GM23338 (cell line): ENCODE measurements around the gene NEU2. TPM values are rescaled to one million over a fixed set of nuclear protein-coding genes. Genes with fewer than 3 reads are reported as not detected.

Source experiments
- ATAC-seq: fragments of 200-7000 bp; cut with Tn5 transposase; 3 replicates; pipeline ENCODE4 v1.9.1; 2020
- DNase-seq: peaks from one replicate; pipeline ENCODE4 v3.0.0-alpha.2; 2015; ENCODE audit warnings: low spot score
- H2AFZ ChIP-seq: fragments of 200-600 bp; sonication (generic); 2 replicates; pipeline ENCODE4 v1.8.0; 2016; ENCODE audit warnings: antibody characterized with exemption, mild to moderate bottlenecking, moderate library complexity
- H3F3A ChIP-seq: fragments of 200-600 bp; sonication (generic); replicated peaks from 2 replicates; pipeline ENCODE4 v1.8.0; 2017; ENCODE audit warnings: antibody characterized with exemption, mixed run types, low read depth
- H3K27ac ChIP-seq: fragments of 200-600 bp; sonication (generic); 2 replicates; pipeline ENCODE4 v1.6.1; 2016; ENCODE audit warnings: low read depth
- H3K27me3 ChIP-seq: fragments of 200-600 bp; sonication (generic); 2 replicates; pipeline ENCODE4 v1.8.0; 2016; ENCODE audit warnings: mild to moderate bottlenecking, mixed run types, moderate library complexity; ENCODE audit not compliant: insufficient read depth
- H3K36me3 ChIP-seq: fragments of 200-600 bp; sonication (generic); 2 replicates; pipeline ENCODE4 v1.8.0; 2016; ENCODE audit warnings: mild to moderate bottlenecking; ENCODE audit not compliant: insufficient read depth
- H3K4me1 ChIP-seq: fragments of 200-600 bp; sonication (generic); 2 replicates; pipeline ENCODE4 v1.8.0; 2016; ENCODE audit warnings: mild to moderate bottlenecking, moderate library complexity; ENCODE audit not compliant: insufficient read depth
- H3K4me2 ChIP-seq: fragments of 200-600 bp; sonication (generic); 2 replicates; pipeline ENCODE4 v1.7.1; 2017; ENCODE audit warnings: mixed run types
- H3K4me3 ChIP-seq: fragments of 200-600 bp; sonication (generic); 2 replicates; pipeline ENCODE4 v1.6.1; 2016; ENCODE audit warnings: mixed run types
- H3K79me2 ChIP-seq: fragments of 200-600 bp; sonication (generic); replicated peaks from 2 replicates; pipeline ENCODE4 v1.8.0; 2017; ENCODE audit warnings: mild to moderate bottlenecking; ENCODE audit not compliant: insufficient read depth
- H3K9me2 ChIP-seq: fragments of 200-600 bp; sonication (generic); 2 replicates; pipeline ENCODE4 v1.8.0; 2017; ENCODE audit not compliant: insufficient read depth
- H4K20me1 ChIP-seq: fragments of 200-600 bp; sonication (generic); replicated peaks from 2 replicates; pipeline ENCODE4 v1.8.0; 2017; ENCODE audit warnings: mild to moderate bottlenecking; ENCODE audit not compliant: insufficient read depth
- H3K27ac Mint-ChIP-seq: 2 replicates; pipeline ENCODE4 v1.8.0; 2020; ENCODE audit warnings: inconsistent platforms, mild to moderate bottlenecking, moderate library complexity, mixed read lengths
- H3K27me3 Mint-ChIP-seq: 3 replicates; pipeline ENCODE4 v1.8.0; 2022; ENCODE audit warnings: low read depth, mild to moderate bottlenecking, moderate library complexity, mixed read lengths, inconsistent platforms; ENCODE audit not compliant: insufficient read depth, poor library complexity
- H3K36me3 Mint-ChIP-seq: 3 replicates; pipeline ENCODE4 v1.8.0; 2021; ENCODE audit warnings: low read depth, mild to moderate bottlenecking, inconsistent platforms, moderate library complexity, mixed read lengths
- H3K4me1 Mint-ChIP-seq: 3 replicates; pipeline ENCODE4 v1.8.0; 2020; ENCODE audit warnings: mild to moderate bottlenecking, inconsistent platforms, mixed read lengths
- H3K4me3 Mint-ChIP-seq: 3 replicates; pipeline ENCODE4 v1.8.0; 2021; ENCODE audit warnings: moderate library complexity, mild to moderate bottlenecking, inconsistent platforms, mixed read lengths
- H3K9me3 Mint-ChIP-seq: 3 replicates; pipeline ENCODE4 v1.8.0; 2020; ENCODE audit warnings: moderate library complexity, mild to moderate bottlenecking, inconsistent platforms, mixed read lengths
- CREB1 ChIP-seq: fragments of 250-450 bp; sonication (Bioruptor Pico); IDR thresholded peaks from 2 replicates; pipeline ENCODE4 v1.5.0; 2020; ENCODE audit warnings: low read depth, mild to moderate bottlenecking, moderate library complexity
- EZH2 ChIP-seq: fragments of 200-600 bp; sonication (generic); IDR thresholded peaks from one replicate; pipeline ENCODE4 v1.8.0; 2017; ENCODE audit warnings: antibody characterized with exemption, mild to moderate bottlenecking, low read depth; ENCODE audit not compliant: unreplicated experiment
- EZH2phosphoT487 ChIP-seq: fragments of 200-600 bp; sonication (generic); IDR thresholded peaks from one replicate; pipeline ENCODE4 v1.8.1; 2018; ENCODE audit warnings: antibody characterized with exemption; ENCODE audit not compliant: unreplicated experiment
- JUNB ChIP-seq: IDR thresholded peaks from one replicate; pipeline ENCODE4 v1.6.1; 2016; ENCODE audit warnings: antibody characterized with exemption; ENCODE audit not compliant: unreplicated experiment
- NANOG ChIP-seq: IDR thresholded peaks from 2 replicates; pipeline ENCODE4 v1.6.1; 2016; ENCODE audit warnings: antibody characterized with exemption, borderline replicate concordance
- POLR2AphosphoS5 ChIP-seq: IDR thresholded peaks from 2 replicates; pipeline ENCODE4 v1.6.1; 2016; ENCODE audit warnings: antibody characterized with exemption, low read depth
- STAT1 ChIP-seq: IDR thresholded peaks from one replicate; pipeline ENCODE4 v1.6.1; 2016; ENCODE audit warnings: antibody characterized with exemption; ENCODE audit not compliant: unreplicated experiment
- ZNF114 ChIP-seq: fragments of 250-450 bp; sonication (Bioruptor Pico); IDR thresholded peaks from 2 replicates; pipeline ENCODE4 v1.5.0; 2020; ENCODE audit warnings: mild to moderate bottlenecking, moderate library complexity
- ZNF331 ChIP-seq: fragments of 250-450 bp; sonication (Bioruptor Pico); IDR thresholded peaks from 2 replicates; pipeline ENCODE4 v1.5.0; 2020; ENCODE audit warnings: low read depth, mild to moderate bottlenecking, moderate library complexity
- polyA plus RNA-seq: library from polyadenylated mRNA; unstranded; fragments of >200 nt; fragmentation: Nextera tagmentation; extraction: Ambion mirVana; gene quantifications from 2 replicates; pipeline ENCODE4 v1.2.1, GENCODE V29; 2016
- total RNA-seq: library from RNA; depleted of rRNA; stranded (reverse); fragments of >200 nt; shearing (Covaris generic); gene quantifications from 2 replicates; pipeline ENCODE4 v1.2.3, GENCODE V29; 2014
- TF ChIP-seq, protein P1 (sequence below): IDR thresholded peaks from one replicate; pipeline ENCODE4 v1.6.1; 2018; ENCODE audit warnings: antibody characterized with exemption; ENCODE audit not compliant: unreplicated experiment
- TF ChIP-seq, protein P2 (sequence below): IDR thresholded peaks from 2 replicates; pipeline ENCODE4 v1.6.1; 2016; ENCODE audit warnings: antibody characterized with exemption
- TF ChIP-seq, protein P3 (sequence below), 2 experiments: fragments of 200-600 bp in 1 of 2; sonication (generic) in 1 of 2; conservative IDR thresholded peaks; 2 replicates each; pipeline versions ENCODE4 v1.5.1 to v1.6.1; 2016 to 2017; ENCODE audit warnings: antibody characterized with exemption in 2 of 2, low read depth in 2 of 2, mild to moderate bottlenecking in 2 of 2, moderate library complexity in 1 of 2
- TF ChIP-seq, protein P4 (sequence below): fragments of 250-450 bp; sonication (Bioruptor Pico); IDR thresholded peaks from 2 replicates; pipeline ENCODE4 v1.5.0; 2020; ENCODE audit warnings: mild to moderate bottlenecking, moderate library complexity

NEU2 gene
- total and polyA plus RNA-seq, 2 experiments from 2014 or later: not detected

DNA sequence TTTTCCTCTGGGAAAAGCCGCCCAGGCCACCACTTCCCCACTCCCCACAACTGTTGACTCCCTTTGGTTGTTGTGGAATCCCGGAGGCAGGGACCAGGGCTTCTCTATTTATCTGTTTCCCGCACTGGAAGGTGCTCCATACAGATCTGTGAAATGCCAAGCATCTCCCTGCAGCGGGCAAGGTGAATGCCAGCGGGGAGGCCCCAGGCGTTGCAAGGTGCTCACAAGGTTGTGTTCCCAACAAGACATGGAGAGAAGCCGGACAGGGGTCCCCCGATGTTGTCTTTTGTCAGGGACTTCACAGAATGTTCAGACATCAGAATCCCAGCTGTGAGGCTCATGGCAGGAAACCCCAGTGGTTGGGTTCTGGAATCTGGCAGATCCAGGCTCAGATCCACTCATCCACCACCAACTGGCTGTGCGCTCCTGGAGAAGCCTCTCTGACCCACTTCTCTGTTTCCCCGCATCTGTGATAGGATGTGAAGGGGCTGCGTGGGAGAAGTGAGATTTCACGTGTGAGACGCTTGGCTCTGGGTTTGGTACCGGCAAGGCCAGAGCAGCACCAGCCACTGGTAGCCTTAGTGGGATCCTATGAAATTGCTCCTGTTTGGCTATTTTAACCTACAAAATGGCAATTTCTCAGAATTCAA, 8.6 kb upstream of the NEU2 start:
- TF ChIP-seq POLR2AphosphoS5: no peak
- no peak for TF ChIP-seq ZNF331 (CRISPR knock-in tag)
- TF ChIP-seq, protein P1, sequence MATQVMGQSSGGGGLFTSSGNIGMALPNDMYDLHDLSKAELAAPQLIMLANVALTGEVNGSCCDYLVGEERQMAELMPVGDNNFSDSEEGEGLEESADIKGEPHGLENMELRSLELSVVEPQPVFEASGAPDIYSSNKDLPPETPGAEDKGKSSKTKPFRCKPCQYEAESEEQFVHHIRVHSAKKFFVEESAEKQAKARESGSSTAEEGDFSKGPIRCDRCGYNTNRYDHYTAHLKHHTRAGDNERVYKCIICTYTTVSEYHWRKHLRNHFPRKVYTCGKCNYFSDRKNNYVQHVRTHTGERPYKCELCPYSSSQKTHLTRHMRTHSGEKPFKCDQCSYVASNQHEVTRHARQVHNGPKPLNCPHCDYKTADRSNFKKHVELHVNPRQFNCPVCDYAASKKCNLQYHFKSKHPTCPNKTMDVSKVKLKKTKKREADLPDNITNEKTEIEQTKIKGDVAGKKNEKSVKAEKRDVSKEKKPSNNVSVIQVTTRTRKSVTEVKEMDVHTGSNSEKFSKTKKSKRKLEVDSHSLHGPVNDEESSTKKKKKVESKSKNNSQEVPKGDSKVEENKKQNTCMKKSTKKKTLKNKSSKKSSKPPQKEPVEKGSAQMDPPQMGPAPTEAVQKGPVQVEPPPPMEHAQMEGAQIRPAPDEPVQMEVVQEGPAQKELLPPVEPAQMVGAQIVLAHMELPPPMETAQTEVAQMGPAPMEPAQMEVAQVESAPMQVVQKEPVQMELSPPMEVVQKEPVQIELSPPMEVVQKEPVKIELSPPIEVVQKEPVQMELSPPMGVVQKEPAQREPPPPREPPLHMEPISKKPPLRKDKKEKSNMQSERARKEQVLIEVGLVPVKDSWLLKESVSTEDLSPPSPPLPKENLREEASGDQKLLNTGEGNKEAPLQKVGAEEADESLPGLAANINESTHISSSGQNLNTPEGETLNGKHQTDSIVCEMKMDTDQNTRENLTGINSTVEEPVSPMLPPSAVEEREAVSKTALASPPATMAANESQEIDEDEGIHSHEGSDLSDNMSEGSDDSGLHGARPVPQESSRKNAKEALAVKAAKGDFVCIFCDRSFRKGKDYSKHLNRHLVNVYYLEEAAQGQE: no peak
- TF ChIP-seq JUNB: no peak
- no peak for TF ChIP-seq STAT1
- no peak for TF ChIP-seq EZH2
- TF ChIP-seq, protein P2, sequence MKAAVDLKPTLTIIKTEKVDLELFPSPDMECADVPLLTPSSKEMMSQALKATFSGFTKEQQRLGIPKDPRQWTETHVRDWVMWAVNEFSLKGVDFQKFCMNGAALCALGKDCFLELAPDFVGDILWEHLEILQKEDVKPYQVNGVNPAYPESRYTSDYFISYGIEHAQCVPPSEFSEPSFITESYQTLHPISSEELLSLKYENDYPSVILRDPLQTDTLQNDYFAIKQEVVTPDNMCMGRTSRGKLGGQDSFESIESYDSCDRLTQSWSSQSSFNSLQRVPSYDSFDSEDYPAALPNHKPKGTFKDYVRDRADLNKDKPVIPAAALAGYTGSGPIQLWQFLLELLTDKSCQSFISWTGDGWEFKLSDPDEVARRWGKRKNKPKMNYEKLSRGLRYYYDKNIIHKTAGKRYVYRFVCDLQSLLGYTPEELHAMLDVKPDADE: no peak
- no peak for TF ChIP-seq ZNF114
- no peak for TF ChIP-seq CREB1 (CRISPR knock-in tag)
- TF ChIP-seq NANOG: no peak
- TF ChIP-seq EZH2phosphoT487: no peak
- TF ChIP-seq, protein P3, sequence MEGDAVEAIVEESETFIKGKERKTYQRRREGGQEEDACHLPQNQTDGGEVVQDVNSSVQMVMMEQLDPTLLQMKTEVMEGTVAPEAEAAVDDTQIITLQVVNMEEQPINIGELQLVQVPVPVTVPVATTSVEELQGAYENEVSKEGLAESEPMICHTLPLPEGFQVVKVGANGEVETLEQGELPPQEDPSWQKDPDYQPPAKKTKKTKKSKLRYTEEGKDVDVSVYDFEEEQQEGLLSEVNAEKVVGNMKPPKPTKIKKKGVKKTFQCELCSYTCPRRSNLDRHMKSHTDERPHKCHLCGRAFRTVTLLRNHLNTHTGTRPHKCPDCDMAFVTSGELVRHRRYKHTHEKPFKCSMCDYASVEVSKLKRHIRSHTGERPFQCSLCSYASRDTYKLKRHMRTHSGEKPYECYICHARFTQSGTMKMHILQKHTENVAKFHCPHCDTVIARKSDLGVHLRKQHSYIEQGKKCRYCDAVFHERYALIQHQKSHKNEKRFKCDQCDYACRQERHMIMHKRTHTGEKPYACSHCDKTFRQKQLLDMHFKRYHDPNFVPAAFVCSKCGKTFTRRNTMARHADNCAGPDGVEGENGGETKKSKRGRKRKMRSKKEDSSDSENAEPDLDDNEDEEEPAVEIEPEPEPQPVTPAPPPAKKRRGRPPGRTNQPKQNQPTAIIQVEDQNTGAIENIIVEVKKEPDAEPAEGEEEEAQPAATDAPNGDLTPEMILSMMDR (conservative IDR thresholded peaks at IDR 0.05; ENCODE audit: low read depth in 2 of 2): no peak
- TF ChIP-seq, protein P4, sequence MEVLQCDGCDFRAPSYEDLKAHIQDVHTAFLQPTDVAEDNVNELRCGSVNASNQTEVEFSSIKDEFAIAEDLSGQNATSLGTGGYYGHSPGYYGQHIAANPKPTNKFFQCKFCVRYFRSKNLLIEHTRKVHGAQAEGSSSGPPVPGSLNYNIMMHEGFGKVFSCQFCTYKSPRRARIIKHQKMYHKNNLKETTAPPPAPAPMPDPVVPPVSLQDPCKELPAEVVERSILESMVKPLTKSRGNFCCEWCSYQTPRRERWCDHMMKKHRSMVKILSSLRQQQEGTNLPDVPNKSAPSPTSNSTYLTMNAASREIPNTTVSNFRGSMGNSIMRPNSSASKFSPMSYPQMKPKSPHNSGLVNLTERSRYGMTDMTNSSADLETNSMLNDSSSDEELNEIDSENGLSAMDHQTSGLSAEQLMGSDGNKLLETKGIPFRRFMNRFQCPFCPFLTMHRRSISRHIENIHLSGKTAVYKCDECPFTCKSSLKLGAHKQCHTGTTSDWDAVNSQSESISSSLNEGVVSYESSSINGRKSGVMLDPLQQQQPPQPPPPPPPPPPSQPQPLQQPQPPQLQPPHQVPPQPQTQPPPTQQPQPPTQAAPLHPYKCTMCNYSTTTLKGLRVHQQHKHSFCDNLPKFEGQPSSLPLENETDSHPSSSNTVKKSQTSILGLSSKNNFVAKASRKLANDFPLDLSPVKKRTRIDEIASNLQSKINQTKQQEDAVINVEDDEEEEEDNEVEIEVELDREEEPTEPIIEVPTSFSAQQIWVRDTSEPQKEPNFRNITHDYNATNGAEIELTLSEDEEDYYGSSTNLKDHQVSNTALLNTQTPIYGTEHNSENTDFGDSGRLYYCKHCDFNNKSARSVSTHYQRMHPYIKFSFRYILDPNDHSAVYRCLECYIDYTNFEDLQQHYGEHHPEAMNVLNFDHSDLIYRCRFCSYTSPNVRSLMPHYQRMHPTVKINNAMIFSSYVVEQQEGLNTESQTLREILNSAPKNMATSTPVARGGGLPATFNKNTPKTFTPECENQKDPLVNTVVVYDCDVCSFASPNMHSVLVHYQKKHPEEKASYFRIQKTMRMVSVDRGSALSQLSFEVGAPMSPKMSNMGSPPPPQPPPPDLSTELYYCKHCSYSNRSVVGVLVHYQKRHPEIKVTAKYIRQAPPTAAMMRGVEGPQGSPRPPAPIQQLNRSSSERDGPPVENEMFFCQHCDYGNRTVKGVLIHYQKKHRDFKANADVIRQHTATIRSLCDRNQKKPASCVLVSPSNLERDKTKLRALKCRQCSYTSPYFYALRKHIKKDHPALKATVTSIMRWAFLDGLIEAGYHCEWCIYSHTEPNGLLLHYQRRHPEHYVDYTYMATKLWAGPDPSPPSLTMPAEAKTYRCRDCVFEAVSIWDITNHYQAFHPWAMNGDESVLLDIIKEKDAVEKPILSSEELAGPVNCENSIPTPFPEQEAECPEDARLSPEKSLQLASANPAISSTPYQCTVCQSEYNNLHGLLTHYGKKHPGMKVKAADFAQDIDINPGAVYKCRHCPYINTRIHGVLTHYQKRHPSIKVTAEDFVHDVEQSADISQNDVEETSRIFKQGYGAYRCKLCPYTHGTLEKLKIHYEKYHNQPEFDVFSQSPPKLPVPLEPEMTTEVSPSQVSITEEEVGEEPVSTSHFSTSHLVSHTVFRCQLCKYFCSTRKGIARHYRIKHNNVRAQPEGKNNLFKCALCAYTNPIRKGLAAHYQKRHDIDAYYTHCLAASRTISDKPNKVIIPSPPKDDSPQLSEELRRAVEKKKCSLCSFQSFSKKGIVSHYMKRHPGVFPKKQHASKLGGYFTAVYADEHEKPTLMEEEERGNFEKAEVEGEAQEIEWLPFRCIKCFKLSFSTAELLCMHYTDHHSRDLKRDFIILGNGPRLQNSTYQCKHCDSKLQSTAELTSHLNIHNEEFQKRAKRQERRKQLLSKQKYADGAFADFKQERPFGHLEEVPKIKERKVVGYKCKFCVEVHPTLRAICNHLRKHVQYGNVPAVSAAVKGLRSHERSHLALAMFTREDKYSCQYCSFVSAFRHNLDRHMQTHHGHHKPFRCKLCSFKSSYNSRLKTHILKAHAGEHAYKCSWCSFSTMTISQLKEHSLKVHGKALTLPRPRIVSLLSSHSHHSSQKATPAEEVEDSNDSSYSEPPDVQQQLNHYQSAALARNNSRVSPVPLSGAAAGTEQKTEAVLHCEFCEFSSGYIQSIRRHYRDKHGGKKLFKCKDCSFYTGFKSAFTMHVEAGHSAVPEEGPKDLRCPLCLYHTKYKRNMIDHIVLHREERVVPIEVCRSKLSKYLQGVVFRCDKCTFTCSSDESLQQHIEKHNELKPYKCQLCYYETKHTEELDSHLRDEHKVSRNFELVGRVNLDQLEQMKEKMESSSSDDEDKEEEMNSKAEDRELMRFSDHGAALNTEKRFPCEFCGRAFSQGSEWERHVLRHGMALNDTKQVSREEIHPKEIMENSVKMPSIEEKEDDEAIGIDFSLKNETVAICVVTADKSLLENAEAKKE: no peak
- H3F3A ChIP-seq: no peaks in the 10 kb centered on the region
- no peaks in the 10 kb centered on the region for H3K9me2 ChIP-seq
- H3K36me3 Mint-ChIP-seq: no peaks in the 10 kb centered on the region
- H3K4me3 Mint-ChIP-seq: no peak overlapping the region
- H3K4me1 ChIP-seq: no peaks in the 10 kb centered on the region
- peaks cover 5% of the 10 kb centered on the region for H3K4me1 Mint-ChIP-seq
- H3K4me2 ChIP-seq: no peak overlapping the region
- no peaks in the 10 kb centered on the region for H3K27me3 ChIP-seq
- peaks cover 4% of the 10 kb centered on the region for H3K27me3 Mint-ChIP-seq
- H3K27ac ChIP-seq: no peak overlapping the region
- no peak overlapping the region; the same call in 1 of the 2 replicates for H2AFZ ChIP-seq
- H3K27ac Mint-ChIP-seq: no peak overlapping the region
- H4K20me1 ChIP-seq: no peaks in the 10 kb centered on the region
- DNase-seq: no peak
- no peaks in the 10 kb centered on the region for H3K79me2 ChIP-seq
- no peak overlapping the region for H3K4me3 ChIP-seq
- H3K9me3 Mint-ChIP-seq: no peaks in the 10 kb centered on the region; the same call in 1 of the 3 replicates
- ATAC-seq: no peak
- no peaks in the 10 kb centered on the region for H3K36me3 ChIP-seq
